HepG2 (cell line): ENCODE results near the gene ACP2. TPM values are rescaled to one million over a fixed set of nuclear protein-coding genes. Genes with fewer than 3 reads are reported as not detected.

Experiments used
- BORCS8-MEF2B ChIP-seq: sonication (generic); formaldehyde crosslinking; IDR thresholded peaks from 2 replicates; pipeline ENCODE4 v1.8.0; 2022; ENCODE audit warnings: mild to moderate bottlenecking, missing genetic modification reagents
- LCORL ChIP-seq, 2 experiments: fragments of 450-650 bp in 1 of 2; sonication (generic) in 1 of 2; formaldehyde crosslinking in 1 of 2; IDR thresholded peaks; 2 replicates each; pipeline versions ENCODE4 v1.5.0 to v1.6.1; 2017 to 2020; ENCODE audit warnings: antibody characterized with exemption in 1 of 2, missing genetic modification reagents in 1 of 2
- MXD3 ChIP-seq: IDR thresholded peaks from 2 replicates; pipeline ENCODE4 v1.6.1; 2016; ENCODE audit warnings: mild to moderate bottlenecking, missing biosample characterization, missing genetic modification reagents
- MYC ChIP-seq: sonication (generic); formaldehyde crosslinking; IDR thresholded peaks from 2 replicates; pipeline ENCODE4 v1.9.0; 2021; ENCODE audit warnings: missing genetic modification reagents, borderline replicate concordance
- NCOR1 ChIP-seq: fragments of 200-600 bp; sonication (generic); IDR thresholded peaks from 2 replicates; pipeline ENCODE4 v1.7.0; 2017; ENCODE audit warnings: antibody characterized with exemption, low read length, borderline replicate concordance
- RARG ChIP-seq: sonication (generic); formaldehyde crosslinking; IDR thresholded peaks from 2 replicates; pipeline ENCODE4 v1.4.0; 2020; ENCODE audit warnings: low read depth, mild to moderate bottlenecking, missing genetic modification reagents
- RFX3 ChIP-seq: IDR thresholded peaks from 2 replicates; pipeline ENCODE4 v1.6.1; 2016; ENCODE audit warnings: missing biosample characterization, missing genetic modification reagents
- ZFP1 ChIP-seq: IDR thresholded peaks from 2 replicates; pipeline ENCODE4 v1.6.1; 2016
- ZNF18 ChIP-seq: sonication (generic); formaldehyde crosslinking; IDR thresholded peaks from 2 replicates; pipeline ENCODE4 v1.8.0; 2022; ENCODE audit warnings: mild to moderate bottlenecking, missing genetic modification reagents; ENCODE audit not compliant: insufficient replicate concordance
- ZNF552 ChIP-seq: sonication (generic); formaldehyde crosslinking; IDR thresholded peaks from 2 replicates; pipeline ENCODE4 v1.9.0; 2022; ENCODE audit warnings: missing genetic modification reagents, mild to moderate bottlenecking, borderline replicate concordance
- ZNF609 ChIP-seq: sonication (generic); formaldehyde crosslinking; IDR thresholded peaks from 2 replicates; pipeline ENCODE4 v1.4.0; 2020; ENCODE audit warnings: mild to moderate bottlenecking, missing genetic modification reagents, borderline replicate concordance
- ZNF776 ChIP-seq: sonication (generic); formaldehyde crosslinking; IDR thresholded peaks from 2 replicates; pipeline ENCODE4 v1.4.0; 2020; ENCODE audit warnings: mild to moderate bottlenecking, missing genetic modification reagents
- polyA plus RNA-seq, 8 experiments: library from polyadenylated mRNA; depleted of rRNA in 3 of 8; stranded (reverse) in 7 of 8; unstranded in 1 of 8; fragments of >200 nt; fragmentation: Illumina TruSeq in 4 of 8; extraction: Trizol in 4 of 8; gene quantifications; 2 replicates each; pipeline versions ENCODE4 v1.2.1 to v1.2.3, GENCODE V29; 2011 to 2016; ENCODE audit warnings: low read depth in 4 of 8, missing spikeins in 1 of 8, mixed read lengths in 1 of 8; ENCODE audit not compliant: insufficient read depth in 1 of 8
- total RNA-seq, 5 experiments: library from RNA; depleted of rRNA; stranded (reverse); fragments of >200 nt; fragmentation: Illumina TruSeq; extraction: Trizol; gene quantifications; 2 replicates each; pipeline ENCODE4 v1.2.3, GENCODE V29; 2016; ENCODE audit warnings: low read depth in 1 of 5
- TF ChIP-seq, protein P1 (sequence below), 2 experiments: sonication (generic) in 1 of 2; formaldehyde crosslinking in 1 of 2; IDR thresholded peaks; 2 replicates each; pipeline versions ENCODE4 v1.6.1 to v1.9.0; 2014 to 2022; ENCODE audit warnings: antibody characterized with exemption in 1 of 2, borderline replicate concordance in 1 of 2, inconsistent platforms in 1 of 2, low read depth in 1 of 2, missing genetic modification reagents in 1 of 2
- TF ChIP-seq, protein P2 (sequence below): sonication (generic); formaldehyde crosslinking; IDR thresholded peaks from 2 replicates; pipeline ENCODE4 v1.4.0; 2020; ENCODE audit warnings: mild to moderate bottlenecking, missing genetic modification reagents

The ACP2 gene
- total and polyA plus RNA-seq, 2 of the 13 experiments (the other 11 are each of a cell fraction or from before 2014, with no cell fraction given), result 17.7 to 20.2 TPM

- TF ChIP-seq ZNF18 (CRISPR knock-in tag), result no peak
- TF ChIP-seq ZNF609, result 0 out of 2 replicates have a peak, but pooled peaks have one; percentile 23
- TF ChIP-seq ZNF776 (CRISPR knock-in tag), result no peak
- peak; percentile 34; the same call in 1 of the 2 replicates for TF ChIP-seq MYC (CRISPR knock-in tag)
- TF ChIP-seq LCORL (IDR thresholded peaks at IDR 0.05), result no peak
- peak; percentile 72 for TF ChIP-seq LCORL (CRISPR knock-in tag; IDR thresholded peaks at IDR 0.05)
- TF ChIP-seq MXD3 (CRISPR knock-in tag), result peak; percentile 28; the same call in 1 of the 2 replicates
- no peak for TF ChIP-seq ZFP1 (CRISPR knock-in tag)
- TF ChIP-seq, protein P1, sequence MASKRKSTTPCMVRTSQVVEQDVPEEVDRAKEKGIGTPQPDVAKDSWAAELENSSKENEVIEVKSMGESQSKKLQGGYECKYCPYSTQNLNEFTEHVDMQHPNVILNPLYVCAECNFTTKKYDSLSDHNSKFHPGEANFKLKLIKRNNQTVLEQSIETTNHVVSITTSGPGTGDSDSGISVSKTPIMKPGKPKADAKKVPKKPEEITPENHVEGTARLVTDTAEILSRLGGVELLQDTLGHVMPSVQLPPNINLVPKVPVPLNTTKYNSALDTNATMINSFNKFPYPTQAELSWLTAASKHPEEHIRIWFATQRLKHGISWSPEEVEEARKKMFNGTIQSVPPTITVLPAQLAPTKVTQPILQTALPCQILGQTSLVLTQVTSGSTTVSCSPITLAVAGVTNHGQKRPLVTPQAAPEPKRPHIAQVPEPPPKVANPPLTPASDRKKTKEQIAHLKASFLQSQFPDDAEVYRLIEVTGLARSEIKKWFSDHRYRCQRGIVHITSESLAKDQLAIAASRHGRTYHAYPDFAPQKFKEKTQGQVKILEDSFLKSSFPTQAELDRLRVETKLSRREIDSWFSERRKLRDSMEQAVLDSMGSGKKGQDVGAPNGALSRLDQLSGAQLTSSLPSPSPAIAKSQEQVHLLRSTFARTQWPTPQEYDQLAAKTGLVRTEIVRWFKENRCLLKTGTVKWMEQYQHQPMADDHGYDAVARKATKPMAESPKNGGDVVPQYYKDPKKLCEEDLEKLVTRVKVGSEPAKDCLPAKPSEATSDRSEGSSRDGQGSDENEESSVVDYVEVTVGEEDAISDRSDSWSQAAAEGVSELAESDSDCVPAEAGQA (IDR thresholded peaks at IDR 0.05; ENCODE audit: low read depth), result no peak
- TF ChIP-seq, protein P1 (CRISPR knock-in tag; IDR thresholded peaks at IDR 0.05; ENCODE audit: borderline replicate concordance), result no peak
- TF ChIP-seq RARG (CRISPR knock-in tag), result no peak
- no peak for TF ChIP-seq RFX3 (CRISPR knock-in tag)
- peak; percentile 71; the same call in 1 of the 2 replicates for TF ChIP-seq NCOR1
- TF ChIP-seq, protein P2, sequence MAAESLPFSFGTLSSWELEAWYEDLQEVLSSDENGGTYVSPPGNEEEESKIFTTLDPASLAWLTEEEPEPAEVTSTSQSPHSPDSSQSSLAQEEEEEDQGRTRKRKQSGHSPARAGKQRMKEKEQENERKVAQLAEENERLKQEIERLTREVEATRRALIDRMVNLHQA (CRISPR knock-in tag), result no peak
- peak; percentile 45; the same call in 1 of the 2 replicates for TF ChIP-seq BORCS8-MEF2B (CRISPR knock-in tag)
- no peak for TF ChIP-seq ZNF552 (CRISPR knock-in tag)
These were observed 32.4 kb downstream of the ACP2 start (continued) for GRCh38 chr11:47216121-47216798.
